SU-DHL-6 (cell line): ENCODE measurements around the gene ZNF85.

Experiments
- CTCF ChIP-seq: fragments of 200-600 bp; sonication (generic); IDR thresholded peaks from one replicate; pipeline ENCODE4 v1.5.1; 2017; ENCODE audit warnings: antibody characterized with exemption, mild to moderate bottlenecking, low read length, moderate library complexity; ENCODE audit not compliant: insufficient read depth, poor library complexity, severe bottlenecking
- EZH2phosphoT487 ChIP-seq: fragments of 200-600 bp; sonication (generic), shearing (Covaris generic); conservative IDR thresholded peaks from 2 replicates; pipeline ENCODE4 v1.6.1; 2018; ENCODE audit warnings: mild to moderate bottlenecking, antibody characterized with exemption, low read length, moderate library complexity, mixed read lengths

- TF ChIP-seq CTCF (no peak), EZH2phosphoT487 (no peak)
Measured at GRCh38 chr19:20912973-20913372, 10.1 kb upstream of the ZNF85 start.
